SK-N-SH (cell line): ENCODE data around the gene RBM34. TPM values are rescaled to one million over a fixed set of nuclear protein-coding genes. Genes with fewer than 3 reads are reported as not detected.

ENCODE experiments used
- CTCF ChIA-PET: fragments of 300-600, 350-600 bp; formaldehyde crosslinking; extraction: SDS; loops from one replicate; lab custom pipeline; 2021; lab: Yijun Ruan, JAX
- POLR2A ChIA-PET: fragments of 350-600 bp; sonication (Branson Sonifier 250); formaldehyde crosslinking; extraction: SDS; loops from one replicate; lab custom pipeline; 2020; ENCODE audit warnings: antibody characterized with exemption, inconsistent platforms; lab: Yijun Ruan, JAX
- DNase-seq: peaks from one replicate; pipeline ENCODE4 v3.0.0; 2012
- H2AFZ ChIP-seq: fragments of 200-600 bp; sonication (generic); 2 replicates; pipeline ENCODE4 v1.8.1; 2016; ENCODE audit warnings: antibody characterized with exemption, mild to moderate bottlenecking, low read depth
- H3F3A ChIP-seq: fragments of 200-600 bp; sonication (generic); replicated peaks from 2 replicates; pipeline ENCODE3; 2016; ENCODE audit warnings: antibody characterized with exemption, mild to moderate bottlenecking; ENCODE audit not compliant: insufficient read depth
- H3K27ac ChIP-seq, 2 experiments: fragments of 200-500 bp in 1 of 2; fragments of 200-600 bp in 1 of 2; sonication (Bioruptor generic) in 1 of 2; sonication (generic), shearing (Covaris generic) in 1 of 2; 2 replicates each; pipeline versions ENCODE4 v1.5.1 to v1.6.1; 2014 to 2016; ENCODE audit warnings: low read depth in 2 of 2, inconsistent platforms in 1 of 2, low read length in 1 of 2, mild to moderate bottlenecking in 1 of 2, mixed read lengths in 1 of 2
- H3K27me3 ChIP-seq: fragments of 200-600 bp; sonication (generic), shearing (Covaris generic); 2 replicates; pipeline ENCODE4 v1.6.1; 2016; ENCODE audit warnings: mixed run types; ENCODE audit not compliant: insufficient read depth
- H3K36me3 ChIP-seq, 2 experiments: fragments of 200-500 bp in 1 of 2; fragments of 200-600 bp in 1 of 2; sonication (Bioruptor generic) in 1 of 2; sonication (generic) in 1 of 2; replicated peaks in 1 of 2; 2 replicates each; pipeline versions ENCODE3 to v1.5.1; 2014 to 2016; ENCODE audit warnings: low read length in 1 of 2, mild to moderate bottlenecking in 1 of 2; ENCODE audit not compliant: insufficient read depth in 2 of 2, control insufficient read depth in 1 of 2
- H3K4me1 ChIP-seq, 2 experiments: fragments of 200-500 bp in 1 of 2; fragments of 200-600 bp in 1 of 2; sonication (Bioruptor generic) in 1 of 2; sonication (generic), shearing (Covaris generic) in 1 of 2; 2 replicates each; pipeline versions ENCODE4 v1.5.1 to v1.6.1; 2014 to 2016; ENCODE audit warnings: low read depth in 1 of 2, low read length in 1 of 2, mixed run types in 1 of 2; ENCODE audit not compliant: insufficient read depth in 2 of 2, control insufficient read depth in 1 of 2
- H3K4me2 ChIP-seq: fragments of 200-600 bp; sonication (generic), shearing (Covaris generic); 2 replicates; pipeline ENCODE4 v1.6.1; 2017; ENCODE audit warnings: mixed run types
- H3K4me3 ChIP-seq, 2 experiments: fragments of 200-500 bp in 1 of 2; fragments of 200-600 bp in 1 of 2; sonication (Bioruptor generic) in 1 of 2; sonication (generic), shearing (Covaris generic) in 1 of 2; 2 replicates each; pipeline versions ENCODE4 v1.5.1 to v1.8.1; 2014 to 2016; ENCODE audit warnings: low read depth in 2 of 2, inconsistent platforms in 1 of 2, low read length in 1 of 2, mild to moderate bottlenecking in 1 of 2, mixed read lengths in 1 of 2, moderate library complexity in 1 of 2
- H3K79me2 ChIP-seq: fragments of 200-600 bp; sonication (generic); 2 replicates; pipeline ENCODE4 v1.8.1; 2017; ENCODE audit warnings: mild to moderate bottlenecking; ENCODE audit not compliant: insufficient read depth
- H3K9ac ChIP-seq: fragments of 200-600 bp; sonication (generic); 2 replicates; pipeline ENCODE4 v1.6.1; 2017; ENCODE audit warnings: mixed run types
- H3K9me2 ChIP-seq: fragments of 200-600 bp; sonication (generic); 2 replicates; pipeline ENCODE4 v1.6.1; 2017; ENCODE audit warnings: mixed run types
- H3K9me3 ChIP-seq: fragments of 200-600 bp; sonication (generic); 2 replicates; pipeline ENCODE4 v1.6.1; 2017; ENCODE audit warnings: mixed run types, mild to moderate bottlenecking, moderate library complexity
- H4K20me1 ChIP-seq: fragments of 200-600 bp; sonication (generic); 2 replicates; pipeline ENCODE4 v1.6.1; 2017; ENCODE audit warnings: mild to moderate bottlenecking, mixed run types; ENCODE audit not compliant: insufficient read depth
- CHD2 ChIP-seq: fragments of 150-350 bp; IDR thresholded peaks from 2 replicates; pipeline ENCODE4 v1.6.1; 2018; ENCODE audit warnings: low read length; ENCODE audit not compliant: partially characterized antibody
- CTCF ChIP-seq: fragments of 200-600 bp; sonication (generic); IDR thresholded peaks from 2 replicates; pipeline ENCODE4 v1.6.1; 2017; ENCODE audit warnings: antibody characterized with exemption, mild to moderate bottlenecking, moderate library complexity
- FOSL2 ChIP-seq: IDR thresholded peaks from 2 replicates; pipeline ENCODE4 v1.4.0; 2012; ENCODE audit warnings: low read depth, mild to moderate bottlenecking, moderate library complexity, borderline replicate concordance
- GATA2 ChIP-seq: sonication (generic); formaldehyde crosslinking; IDR thresholded peaks from 2 replicates; pipeline ENCODE4 v1.5.0; 2020; ENCODE audit warnings: mild to moderate bottlenecking, missing genetic modification reagents
- JUND ChIP-seq: IDR thresholded peaks from 2 replicates; pipeline ENCODE4 v1.4.0; 2012
- MAX ChIP-seq: IDR thresholded peaks from 2 replicates; pipeline ENCODE4 v1.4.0; 2012; ENCODE audit warnings: low read depth
- MXI1 ChIP-seq: IDR thresholded peaks from 2 replicates; pipeline ENCODE4 v1.6.1; 2012; ENCODE audit warnings: mild to moderate bottlenecking, low read depth, low read length, improper control_type of control experiment
- NFIC ChIP-seq: IDR thresholded peaks from 2 replicates; pipeline ENCODE4 v1.4.0; 2012; ENCODE audit warnings: borderline replicate concordance
- NRF1 ChIP-seq: IDR thresholded peaks from 2 replicates; pipeline ENCODE4 v1.6.1; 2012; ENCODE audit warnings: low read depth, mild to moderate bottlenecking, low read length
- POLR2AphosphoS5 ChIP-seq: IDR thresholded peaks from 2 replicates; pipeline ENCODE4 v1.6.1; 2012; ENCODE audit warnings: low read depth, low read length
- REST ChIP-seq: IDR thresholded peaks from 2 replicates; pipeline ENCODE4 v1.6.1; 2012; ENCODE audit warnings: mild to moderate bottlenecking, low read depth, low read length, moderate library complexity
- RFX5 ChIP-seq: IDR thresholded peaks from 2 replicates; pipeline ENCODE4 v1.6.1; 2012; ENCODE audit warnings: mild to moderate bottlenecking, improper control_type of control experiment, low read length
- SMC3 ChIP-seq: IDR thresholded peaks from 2 replicates; pipeline ENCODE4 v1.6.1; 2012; ENCODE audit warnings: low read depth, low read length, improper control_type of control experiment
- TAF1 ChIP-seq: IDR thresholded peaks from 2 replicates; pipeline ENCODE4 v1.6.1; 2012; ENCODE audit warnings: low read depth, mild to moderate bottlenecking, low read length, moderate library complexity, borderline replicate concordance
- TCF12 ChIP-seq: IDR thresholded peaks from 2 replicates; pipeline ENCODE4 v1.4.0; 2012
- USF2 ChIP-seq: fragments of 150-350 bp; IDR thresholded peaks from 2 replicates; pipeline ENCODE4 v1.6.1; 2017; ENCODE audit warnings: antibody characterized with exemption, low read length, low read depth, borderline replicate concordance
- YY1 ChIP-seq: IDR thresholded peaks from 2 replicates; pipeline ENCODE4 v1.4.0; 2012; ENCODE audit warnings: low read depth, mild to moderate bottlenecking
- polyA plus RNA-seq, 3 experiments: library from polyadenylated mRNA; depleted of rRNA; stranded (reverse); fragments of >200 nt; gene quantifications; 2 replicates each; pipeline ENCODE4 v1.2.3, GENCODE V29; 2012

Gene RBM34
- polyA plus RNA-seq, 1 of the 3 experiments (the other 2 are of a cell fraction): 39.9 TPM

- TF ChIP-seq CTCF (peak; percentile 45), REST (no peak)
Observed at GRCh38 chr1:235199441-235199840, 38.4 kb upstream of the RBM34 start (continued).

- no peaks in the 10 kb centered on the region for H4K20me1 ChIP-seq
- H3K4me3 ChIP-seq: no peak overlapping the region
- peaks cover 5% of the 10 kb centered on the region for H3F3A ChIP-seq
- no peaks in the 10 kb centered on the region for H3K9me3 ChIP-seq
- no peaks in the 10 kb centered on the region for H3K9me2 ChIP-seq
- no peak for DNase-seq
- peaks cover 22 to 51% of the 10 kb centered on the region in 2 experiments for H3K36me3 ChIP-seq
- ChIA-PET POLR2A (no interaction called here), CTCF (interaction anchor here (0.9 kb wide), 1 partner anchor 35 kb away, joined by 3 read pairs; no protein-coding TSS in a partner anchor)
- peaks cover 6% of the 10 kb centered on the region; the same call in 1 of the 2 replicates for H3K79me2 ChIP-seq
- no peak overlapping the region for H3K9ac ChIP-seq
- H2AFZ ChIP-seq: no peak overlapping the region
- H3K27me3 ChIP-seq: no peaks in the 10 kb centered on the region
- H3K4me2 ChIP-seq: no peak overlapping the region
- no peak overlapping the region for H3K27ac ChIP-seq
- no peaks in the 10 kb centered on the region for H3K4me1 ChIP-seq
- TF ChIP-seq TCF12 (no peak), CTCF (no peak), YY1 (no peak), USF2 (no peak), NFIC (no peak), SMC3 (no peak), RFX5 (no peak), TAF1 (no peak), FOSL2 (no peak), GATA2 (CRISPR knock-in tag) (no peak), NRF1 (no peak), JUND (no peak), CHD2 (no peak), MAX (no peak), REST (no peak), MXI1 (no peak), POLR2AphosphoS5 (no peak)
Observed at GRCh38 chr1:235190431-235190830, 29.4 kb upstream of the RBM34 start.
